K562 (cell line): ENCODE results near the gene CHMP3. TPM values are rescaled to one million over a fixed set of nuclear protein-coding genes. Genes with fewer than 3 reads are reported as not detected.
A peak's percentile ranks its signal among the peaks of the same experiment; 100 is the strongest.

Experiments used
- C11orf30 ChIP-seq: fragments of 450-650 bp; IDR thresholded peaks from 2 replicates; pipeline ENCODE4 v1.6.1; 2016; ENCODE audit warnings: low read depth, mild to moderate bottlenecking
- CAMTA2 ChIP-seq: fragments of 250-450 bp; sonication (Bioruptor Pico); conservative IDR thresholded peaks from 2 replicates; pipeline ENCODE4 v1.5.1; 2022
- CEBPZ ChIP-seq: fragments of 150-350 bp; IDR thresholded peaks from 2 replicates; pipeline ENCODE4 v1.6.1; 2014; ENCODE audit warnings: low read depth, mild to moderate bottlenecking, low read length, borderline replicate concordance
- HMGN3 ChIP-seq: IDR thresholded peaks from 2 replicates; pipeline ENCODE4 v1.6.1; 2011; ENCODE audit warnings: borderline replicate concordance, low read depth, mild to moderate bottlenecking, mixed read lengths, low read length; ENCODE audit not compliant: insufficient read length; ENCODE audit errors: extremely low read depth
- POLR2AphosphoS2 ChIP-seq: IDR thresholded peaks from 2 replicates; pipeline ENCODE4 v1.6.1; 2012; ENCODE audit warnings: low read length, improper control_type of control experiment
- SMC3 ChIP-seq: conservative IDR thresholded peaks from 2 replicates; pipeline ENCODE4 v1.6.1; 2011; ENCODE audit warnings: low read depth, low read length, improper control_type of control experiment; ENCODE audit not compliant: insufficient read depth
- TARDBP ChIP-seq: fragments of 450-650 bp; IDR thresholded peaks from 2 replicates; pipeline ENCODE4 v1.6.1; 2016
- THRAP3 ChIP-seq: fragments of 450-650 bp; IDR thresholded peaks from 2 replicates; pipeline ENCODE4 v1.6.1; 2016; ENCODE audit warnings: mild to moderate bottlenecking, inconsistent platforms, borderline replicate concordance
- U2AF2 ChIP-seq: fragments of 200-400 bp; formaldehyde crosslinking; optimal IDR thresholded peaks from 2 replicates; pipeline ENCODE3; 2017; ENCODE audit warnings: low read depth, mild to moderate bottlenecking, low read length
- XRCC4 ChIP-seq: IDR thresholded peaks from one replicate; pipeline ENCODE4 v1.6.1; 2011; ENCODE audit not compliant: insufficient read depth, insufficient read length; ENCODE audit errors: extremely low read depth
- ZNF23 ChIP-seq: fragments of 250-450 bp; sonication (Bioruptor Pico); IDR thresholded peaks from 2 replicates; pipeline ENCODE4 v1.4.0; 2020; ENCODE audit warnings: mild to moderate bottlenecking
- ZNF324 ChIP-seq: fragments of 250-450 bp; sonication (Bioruptor Pico); IDR thresholded peaks from 2 replicates; pipeline ENCODE4 v1.4.0; 2020; ENCODE audit warnings: mild to moderate bottlenecking
- polyA plus RNA-seq, 8 experiments: library from polyadenylated mRNA; depleted of rRNA in 4 of 8; stranded (reverse) in 5 of 8; unstranded in 3 of 8; fragments of >200 nt; fragmentation: Nextera tagmentation in 2 of 8; fragmentation: Illumina TruSeq in 1 of 8; extraction: Ambion mirVana in 2 of 8; extraction: Trizol in 1 of 8; gene quantifications; 2 replicates each; pipeline versions ENCODE4 v1.2.1 to v1.2.3, GENCODE V29; 2011 to 2014; ENCODE audit warnings: inconsistent platforms in 1 of 8, missing spikeins in 1 of 8
- total RNA-seq, 7 experiments: library from RNA; depleted of rRNA in 6 of 7; stranded (reverse); fragments of >200 nt in 6 of 7; fragmentation: Illumina TruSeq in 2 of 7; extraction: Trizol in 2 of 7; gene quantifications; 2 replicates each; pipeline versions ENCODE4 v1.2.1 to v1.2.3, GENCODE V29; 2011 to 2021; ENCODE audit warnings: low replicate concordance in 1 of 7
- TF ChIP-seq, protein P1 (sequence below): fragments of 250-450 bp; sonication (Bioruptor Pico); IDR thresholded peaks from 2 replicates; pipeline ENCODE4 v1.4.0; 2020
- TF ChIP-seq, protein P2 (sequence below): IDR thresholded peaks from 2 replicates; pipeline ENCODE4 v1.6.1; 2016; ENCODE audit warnings: missing genetic modification characterization, missing compliant biosample characterization
- TF ChIP-seq, protein P3 (sequence below): fragments of 450-650 bp; IDR thresholded peaks from one replicate; pipeline ENCODE4 v1.6.1; 2018; ENCODE audit warnings: mild to moderate bottlenecking, moderate library complexity; ENCODE audit not compliant: partially characterized antibody
- TF ChIP-seq, protein P4 (sequence below), 3 experiments: fragments of 200-800 bp in 1 of 3; fragments of 250-450 bp in 1 of 3; fragments of 450-650 bp in 1 of 3; sonication (Bioruptor Pico) in 1 of 3; sonication (Bioruptor generic) in 1 of 3; formaldehyde crosslinking in 1 of 3; IDR thresholded peaks; 2 replicates each; pipeline versions ENCODE4 v1.6.1 to v1.8.0; 2016 to 2022; ENCODE audit warnings: mild to moderate bottlenecking in 2 of 3, missing genetic modification characterization in 2 of 3, missing compliant biosample characterization in 1 of 3, moderate library complexity in 1 of 3

The CHMP3 gene
- total and polyA plus RNA-seq, 9 of the 15 experiments (the other 6 are each of a cell fraction or from before 2014, with no cell fraction given), result 20.6 to 52.5 (median 31.7) TPM

DNA sequence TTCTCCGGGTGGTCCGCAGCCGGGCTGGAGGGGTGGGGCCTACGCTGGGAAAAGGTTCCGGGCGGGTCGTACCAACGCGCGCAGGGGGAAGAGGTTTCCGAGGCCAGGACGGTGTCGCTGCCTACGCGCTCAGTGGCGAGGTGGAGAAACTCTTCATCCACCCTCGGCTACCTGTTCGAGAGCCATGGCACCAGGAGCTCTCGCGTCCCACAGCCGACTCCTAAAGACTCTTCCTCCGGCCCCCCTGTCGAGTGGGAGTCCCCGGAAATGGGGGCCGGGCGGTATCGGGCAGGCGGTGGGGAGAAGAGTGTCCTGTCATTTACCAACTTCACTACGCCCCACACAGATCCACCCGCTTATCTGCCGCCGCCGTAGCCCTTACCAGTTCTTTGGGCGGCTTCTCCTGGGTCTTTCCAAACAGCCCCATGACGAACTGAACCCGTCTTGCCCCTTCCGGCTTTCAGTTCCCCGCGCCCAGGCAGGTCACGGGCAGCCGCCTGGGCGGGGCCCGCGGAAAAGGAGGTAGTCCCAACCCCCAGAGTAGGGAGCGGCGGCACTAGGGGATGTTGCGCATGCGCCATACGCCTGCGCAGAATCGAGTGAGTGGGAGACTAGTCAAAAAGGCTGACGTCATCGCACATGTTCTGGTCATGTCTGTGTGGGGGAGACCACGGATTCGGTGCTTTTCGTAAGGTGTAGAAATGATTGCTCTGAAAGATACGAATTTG is at the start of gene CHMP3 (continued):
- TF ChIP-seq, protein P1, sequence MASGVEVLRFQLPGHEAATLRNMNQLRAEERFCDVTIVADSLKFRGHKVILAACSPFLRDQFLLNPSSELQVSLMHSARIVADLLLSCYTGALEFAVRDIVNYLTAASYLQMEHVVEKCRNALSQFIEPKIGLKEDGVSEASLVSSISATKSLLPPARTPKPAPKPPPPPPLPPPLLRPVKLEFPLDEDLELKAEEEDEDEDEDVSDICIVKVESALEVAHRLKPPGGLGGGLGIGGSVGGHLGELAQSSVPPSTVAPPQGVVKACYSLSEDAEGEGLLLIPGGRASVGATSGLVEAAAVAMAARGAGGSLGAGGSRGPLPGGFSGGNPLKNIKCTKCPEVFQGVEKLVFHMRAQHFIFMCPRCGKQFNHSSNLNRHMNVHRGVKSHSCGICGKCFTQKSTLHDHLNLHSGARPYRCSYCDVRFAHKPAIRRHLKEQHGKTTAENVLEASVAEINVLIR (CRISPR knock-in tag), result peak; percentile 72
- peak; percentile 87 for TF ChIP-seq C11orf30
- no peak for TF ChIP-seq XRCC4
- TF ChIP-seq ZNF324 (CRISPR knock-in tag), result no peak
- no peak for TF ChIP-seq SMC3
- TF ChIP-seq TARDBP, result no peak
- TF ChIP-seq, protein P2, sequence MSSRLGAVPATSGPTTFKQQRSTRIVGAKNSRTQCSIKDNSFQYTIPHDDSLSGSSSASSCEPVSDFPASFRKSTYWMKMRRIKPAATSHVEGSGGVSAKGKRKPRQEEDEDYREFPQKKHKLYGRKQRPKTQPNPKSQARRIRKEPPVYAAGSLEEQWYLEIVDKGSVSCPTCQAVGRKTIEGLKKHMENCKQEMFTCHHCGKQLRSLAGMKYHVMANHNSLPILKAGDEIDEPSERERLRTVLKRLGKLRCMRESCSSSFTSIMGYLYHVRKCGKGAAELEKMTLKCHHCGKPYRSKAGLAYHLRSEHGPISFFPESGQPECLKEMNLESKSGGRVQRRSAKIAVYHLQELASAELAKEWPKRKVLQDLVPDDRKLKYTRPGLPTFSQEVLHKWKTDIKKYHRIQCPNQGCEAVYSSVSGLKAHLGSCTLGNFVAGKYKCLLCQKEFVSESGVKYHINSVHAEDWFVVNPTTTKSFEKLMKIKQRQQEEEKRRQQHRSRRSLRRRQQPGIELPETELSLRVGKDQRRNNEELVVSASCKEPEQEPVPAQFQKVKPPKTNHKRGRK, result no peak
- peak; percentile 74; the same call in 1 of the 2 replicates for TF ChIP-seq POLR2AphosphoS2
- TF ChIP-seq ZNF23 (CRISPR knock-in tag), result no peak
- no peak; the same call in 1 of the 2 replicates for TF ChIP-seq CEBPZ
- TF ChIP-seq CAMTA2 (CRISPR knock-in tag), result no peak
- TF ChIP-seq HMGN3, result peak; percentile 76
- TF ChIP-seq THRAP3, result no peak
- no peak for TF ChIP-seq U2AF2
- TF ChIP-seq, protein P3, sequence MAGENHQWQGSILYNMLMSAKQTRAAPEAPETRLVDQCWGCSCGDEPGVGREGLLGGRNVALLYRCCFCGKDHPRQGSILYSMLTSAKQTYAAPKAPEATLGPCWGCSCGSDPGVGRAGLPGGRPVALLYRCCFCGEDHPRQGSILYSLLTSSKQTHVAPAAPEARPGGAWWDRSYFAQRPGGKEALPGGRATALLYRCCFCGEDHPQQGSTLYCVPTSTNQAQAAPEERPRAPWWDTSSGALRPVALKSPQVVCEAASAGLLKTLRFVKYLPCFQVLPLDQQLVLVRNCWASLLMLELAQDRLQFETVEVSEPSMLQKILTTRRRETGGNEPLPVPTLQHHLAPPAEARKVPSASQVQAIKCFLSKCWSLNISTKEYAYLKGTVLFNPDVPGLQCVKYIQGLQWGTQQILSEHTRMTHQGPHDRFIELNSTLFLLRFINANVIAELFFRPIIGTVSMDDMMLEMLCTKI, result no peak
- TF ChIP-seq, protein P4, sequence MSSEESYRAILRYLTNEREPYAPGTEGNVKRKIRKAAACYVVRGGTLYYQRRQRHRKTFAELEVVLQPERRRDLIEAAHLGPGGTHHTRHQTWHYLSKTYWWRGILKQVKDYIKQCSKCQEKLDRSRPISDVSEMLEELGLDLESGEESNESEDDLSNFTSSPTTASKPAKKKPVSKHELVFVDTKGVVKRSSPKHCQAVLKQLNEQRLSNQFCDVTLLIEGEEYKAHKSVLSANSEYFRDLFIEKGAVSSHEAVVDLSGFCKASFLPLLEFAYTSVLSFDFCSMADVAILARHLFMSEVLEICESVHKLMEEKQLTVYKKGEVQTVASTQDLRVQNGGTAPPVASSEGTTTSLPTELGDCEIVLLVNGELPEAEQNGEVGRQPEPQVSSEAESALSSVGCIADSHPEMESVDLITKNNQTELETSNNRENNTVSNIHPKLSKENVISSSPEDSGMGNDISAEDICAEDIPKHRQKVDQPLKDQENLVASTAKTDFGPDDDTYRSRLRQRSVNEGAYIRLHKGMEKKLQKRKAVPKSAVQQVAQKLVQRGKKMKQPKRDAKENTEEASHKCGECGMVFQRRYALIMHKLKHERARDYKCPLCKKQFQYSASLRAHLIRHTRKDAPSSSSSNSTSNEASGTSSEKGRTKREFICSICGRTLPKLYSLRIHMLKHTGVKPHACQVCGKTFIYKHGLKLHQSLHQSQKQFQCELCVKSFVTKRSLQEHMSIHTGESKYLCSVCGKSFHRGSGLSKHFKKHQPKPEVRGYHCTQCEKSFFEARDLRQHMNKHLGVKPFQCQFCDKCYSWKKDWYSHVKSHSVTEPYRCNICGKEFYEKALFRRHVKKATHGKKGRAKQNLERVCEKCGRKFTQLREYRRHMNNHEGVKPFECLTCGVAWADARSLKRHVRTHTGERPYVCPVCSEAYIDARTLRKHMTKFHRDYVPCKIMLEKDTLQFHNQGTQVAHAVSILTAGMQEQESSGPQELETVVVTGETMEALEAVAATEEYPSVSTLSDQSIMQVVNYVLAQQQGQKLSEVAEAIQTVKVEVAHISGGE (CRISPR knock-in tag; IDR thresholded peaks at IDR 0.05), result peak in 1 of 3 experiments; percentile 86; a peak in 2 of 6 replicates
